Myocyte (in vitro differentiated cells): Measurements from ENCODE around the gene CCDC6. TPM values are rescaled to one million over a fixed set of nuclear protein-coding genes. Genes with fewer than 3 reads are reported as not detected.
A peak's percentile ranks its signal among the peaks of the same experiment; 100 is the strongest.
"Not testable (repeated sequence)": the region's sequence is repeated elsewhere in the genome, so short reads cannot be mapped to it uniquely, and the experiment has no call there.

Experiments used
- DNase-seq: peaks from one replicate; pipeline ENCODE4 v3.0.0-alpha.2; 2012; ENCODE audit warnings: low read depth
- total RNA-seq: library from RNA; depleted of rRNA; stranded (reverse); fragments of >200 nt; gene quantifications from 2 replicates; pipeline ENCODE4 v1.2.3, GENCODE V29; 2014

CCDC6 gene
- total RNA-seq, 1 donor from 2014 or later = 19.4 TPM

- no peak for DNase-seq
Observed at GRCh38 chr10:59905731-59906416, 482 bp downstream of the CCDC6 start.

- peak; percentile 35 for DNase-seq
Observed at GRCh38 chr10:59905066-59905730, 1.2 kb downstream of the CCDC6 start.

DNA sequence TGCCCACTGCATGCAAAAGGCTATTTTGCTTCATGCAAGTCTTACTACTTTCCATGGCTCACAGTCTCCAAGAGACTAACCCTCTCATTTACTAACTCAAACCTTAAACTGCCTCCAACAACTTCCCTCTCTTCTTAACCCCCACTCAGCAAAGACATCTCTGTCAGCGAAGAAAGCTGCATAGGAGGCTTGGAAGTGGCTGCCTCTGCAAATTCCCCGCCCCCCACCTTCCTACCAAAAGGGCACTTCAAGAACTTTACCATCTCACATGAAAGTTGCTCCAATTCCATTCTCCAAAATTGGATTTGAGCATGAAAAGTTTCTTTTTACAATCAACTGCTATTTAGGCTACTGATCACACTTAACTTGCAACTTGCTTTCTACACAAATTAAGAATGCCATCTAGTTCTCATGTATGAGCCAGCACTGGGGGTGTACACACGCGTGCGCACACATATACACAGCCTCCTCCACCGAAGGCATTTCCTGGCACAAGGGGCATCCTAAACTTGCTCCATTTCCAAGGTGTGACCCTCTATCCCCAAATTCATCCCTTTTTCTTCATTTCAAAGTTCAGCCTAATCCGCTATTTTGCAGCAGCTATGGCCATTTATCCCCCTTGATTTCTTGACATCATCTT, 1.8 kb downstream of the CCDC6 start:
- no peak for DNase-seq

- DNase-seq = no peak
Observed at GRCh38 chr10:59903871-59904270, 2.5 kb downstream of the CCDC6 start.

DNA sequence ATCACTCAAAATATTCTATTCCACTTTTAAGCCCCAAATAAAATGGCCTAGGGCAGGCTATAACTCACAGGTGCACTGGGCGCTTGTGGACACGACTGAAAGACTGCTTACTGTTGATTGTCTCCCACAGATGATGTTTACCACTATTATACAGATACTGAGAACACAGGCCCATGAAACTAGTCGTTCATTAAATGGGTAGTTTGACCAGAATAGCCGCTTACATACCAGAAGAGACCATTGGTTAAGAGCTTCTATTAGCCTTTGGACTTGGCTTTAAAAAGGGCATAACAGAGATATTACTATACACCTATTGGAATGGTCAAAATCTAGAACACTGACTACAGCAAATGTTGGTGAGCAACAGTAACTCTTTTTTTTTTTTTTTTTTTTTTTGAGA, 4.3 kb downstream of the CCDC6 start:
- DNase-seq = no peak

GRCh38 chr10:59901470-59901869, 4.9 kb downstream of the CCDC6 start:
- DNase-seq = no peak

DNA sequence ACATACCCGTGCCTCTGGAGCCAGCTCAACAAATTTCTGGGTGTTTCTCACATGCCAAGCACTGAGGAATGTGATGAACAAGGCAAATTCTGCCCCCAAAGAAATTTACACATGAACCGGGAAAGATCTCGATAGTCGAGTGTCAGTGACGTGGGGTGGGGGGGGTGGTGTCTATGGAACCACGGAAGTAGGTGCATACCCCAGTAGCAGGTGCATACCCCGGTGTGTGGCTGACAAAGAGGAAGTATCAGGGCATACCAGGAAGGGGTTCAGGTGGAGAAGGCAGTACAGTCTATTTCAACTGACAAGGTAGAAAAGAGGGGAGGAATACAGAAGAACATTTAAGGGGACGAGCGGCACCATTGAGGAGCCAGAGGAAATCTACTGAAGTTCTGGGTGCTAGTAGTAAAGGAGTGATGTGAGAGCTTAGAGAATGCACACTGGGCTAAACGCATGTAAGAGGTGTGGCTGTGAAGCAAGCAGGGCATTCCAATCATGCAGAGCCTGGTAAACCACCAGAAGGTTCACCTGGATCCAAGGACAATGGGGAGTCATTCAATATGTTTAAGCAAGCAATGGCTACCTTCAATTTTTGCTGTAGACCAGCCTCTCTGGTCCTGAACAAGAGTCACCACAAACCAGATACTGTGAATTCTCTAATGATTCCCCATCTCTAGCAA, 6.2 kb downstream of the CCDC6 start:
- no peak for DNase-seq

DNA sequence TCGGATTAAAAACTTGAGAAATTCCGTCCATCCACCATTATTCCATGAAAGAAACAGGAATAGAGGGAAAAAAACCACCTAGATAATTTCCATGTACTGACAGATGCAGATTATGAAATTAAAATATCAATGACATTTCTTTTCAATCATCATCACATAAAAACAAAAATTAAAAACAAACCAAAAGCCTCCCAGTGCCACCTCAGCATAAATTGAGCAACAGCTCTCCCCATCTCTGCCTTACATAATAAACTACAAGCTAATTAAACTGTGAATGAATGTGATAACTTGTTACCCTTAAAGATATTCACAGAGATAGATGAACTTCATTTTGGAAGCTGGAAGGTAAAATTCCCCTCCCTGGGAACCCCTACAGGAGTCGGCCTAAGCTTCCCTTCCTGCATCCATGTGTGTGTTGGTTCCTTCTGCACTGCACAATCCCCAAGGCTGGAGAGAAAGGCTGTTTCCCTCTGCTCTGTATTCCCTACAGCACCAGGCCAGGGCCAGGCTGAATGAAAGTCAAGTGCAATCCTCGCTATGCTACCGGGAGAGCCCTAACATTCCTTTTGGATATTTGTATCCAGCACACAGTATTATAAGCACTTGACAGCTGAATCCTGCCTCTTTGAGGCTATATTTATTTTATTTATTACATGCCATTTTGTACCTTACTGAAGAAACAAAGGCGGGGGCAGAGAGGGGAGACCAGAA, 8.1 kb downstream of the CCDC6 start:
- peak; percentile 36 for DNase-seq

DNA sequence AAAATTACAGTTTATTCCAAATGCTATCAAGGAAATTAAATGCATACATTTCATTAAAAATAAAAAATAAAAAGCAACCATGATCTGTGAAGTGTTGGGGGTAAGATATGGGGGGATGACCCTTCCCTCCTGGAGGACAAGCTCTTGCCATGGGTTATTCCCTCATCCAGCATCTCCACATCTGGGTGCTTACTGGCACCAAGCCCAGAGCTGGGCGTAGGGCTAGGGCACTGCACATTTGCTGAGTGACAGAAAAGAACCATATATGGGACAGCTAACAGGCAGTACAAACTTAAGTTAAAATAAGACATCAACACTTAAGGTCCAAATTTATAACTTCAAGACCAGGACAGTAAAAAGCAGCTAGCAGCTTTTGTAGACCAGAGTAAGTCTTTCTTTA, 10.2 kb downstream of the CCDC6 start:
- no peak for DNase-seq

DNA sequence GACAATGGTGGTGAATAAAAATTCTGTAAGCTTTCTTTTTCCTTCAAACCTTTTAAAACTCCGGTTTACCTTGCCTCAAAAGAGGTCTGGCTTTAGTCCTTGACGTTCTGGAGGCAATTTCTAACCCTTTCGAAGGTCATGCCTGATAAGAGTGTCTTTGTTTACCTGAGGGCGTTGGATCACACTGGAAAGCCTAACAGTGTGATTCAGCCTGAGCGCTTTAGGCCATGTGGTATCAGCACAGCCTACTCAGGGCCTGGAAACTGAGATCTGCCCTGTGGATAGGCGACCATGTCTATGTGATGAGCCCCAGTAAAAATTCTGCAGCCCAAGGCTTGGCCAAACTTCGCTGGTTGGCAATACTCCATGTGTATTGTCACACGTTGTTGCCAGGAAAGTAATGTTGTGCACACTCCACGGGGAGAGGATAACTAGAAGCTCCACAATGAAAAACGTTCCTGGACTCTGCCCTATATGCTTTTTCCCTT, 10.7 kb downstream of the CCDC6 start:
- no peak for DNase-seq

DNA sequence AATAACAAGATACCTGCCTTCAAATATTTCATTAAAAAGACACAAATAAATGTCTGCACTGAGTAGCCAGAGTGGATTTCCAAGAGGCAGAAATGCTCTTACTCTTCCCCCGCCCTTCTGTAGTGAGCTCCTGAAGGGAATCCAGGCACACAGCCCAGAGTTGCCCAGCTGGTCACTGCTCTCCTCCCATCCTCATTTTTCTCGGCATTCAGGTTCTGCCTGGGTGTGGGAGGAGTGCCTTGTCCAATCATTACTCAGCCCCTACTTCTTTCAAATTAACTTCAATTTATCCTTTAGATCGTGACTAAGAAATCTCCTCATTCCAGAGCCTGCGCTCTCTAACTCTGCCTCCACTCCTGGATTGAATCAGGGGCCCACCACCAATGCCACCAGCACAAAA, 12.2 kb downstream of the CCDC6 start:
- DNase-seq = peak; percentile 74

GRCh38 chr10:59892697-59893096, 13.7 kb downstream of the CCDC6 start:
- DNase-seq = no peak

DNA sequence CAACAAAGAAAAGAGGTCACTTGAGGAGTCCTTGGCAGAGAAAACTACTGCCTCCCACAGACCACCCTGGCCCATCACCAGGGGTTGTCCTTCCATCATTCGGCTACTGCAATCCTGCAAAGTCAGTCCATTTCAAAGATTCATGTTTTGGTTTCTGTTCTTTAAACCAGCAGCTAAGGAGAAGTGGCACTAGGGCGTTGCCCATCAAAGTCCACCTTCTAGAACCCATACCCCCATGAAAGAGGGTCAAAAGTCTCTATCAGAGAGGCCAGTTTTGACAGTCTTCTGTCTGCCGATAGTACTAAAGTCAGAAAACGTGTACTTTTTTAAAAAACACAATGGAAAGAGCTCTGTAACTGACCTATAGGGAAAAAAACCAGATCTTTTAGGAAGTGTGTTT, 14.4 kb downstream of the CCDC6 start:
- no peak for DNase-seq

DNA sequence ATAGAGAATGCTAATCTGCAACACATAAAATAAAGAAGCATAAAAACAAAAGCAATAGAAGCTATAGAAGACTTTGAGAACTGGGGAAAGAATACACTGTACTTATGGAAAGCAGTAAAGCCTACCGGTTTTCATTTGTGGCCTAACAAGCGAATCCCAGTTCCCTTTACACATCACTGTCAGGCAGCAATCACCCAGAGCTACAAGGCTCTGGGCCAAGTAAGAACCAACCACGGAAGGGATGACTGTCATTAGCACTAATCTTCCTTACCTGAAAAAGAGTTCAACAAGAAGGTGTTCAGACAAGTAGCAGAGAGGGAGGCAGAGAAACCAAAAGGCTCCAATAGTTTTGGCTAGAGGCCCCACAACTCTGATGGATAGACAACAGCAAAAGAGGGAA, 15.0 kb downstream of the CCDC6 start:
- no peak for DNase-seq

DNA sequence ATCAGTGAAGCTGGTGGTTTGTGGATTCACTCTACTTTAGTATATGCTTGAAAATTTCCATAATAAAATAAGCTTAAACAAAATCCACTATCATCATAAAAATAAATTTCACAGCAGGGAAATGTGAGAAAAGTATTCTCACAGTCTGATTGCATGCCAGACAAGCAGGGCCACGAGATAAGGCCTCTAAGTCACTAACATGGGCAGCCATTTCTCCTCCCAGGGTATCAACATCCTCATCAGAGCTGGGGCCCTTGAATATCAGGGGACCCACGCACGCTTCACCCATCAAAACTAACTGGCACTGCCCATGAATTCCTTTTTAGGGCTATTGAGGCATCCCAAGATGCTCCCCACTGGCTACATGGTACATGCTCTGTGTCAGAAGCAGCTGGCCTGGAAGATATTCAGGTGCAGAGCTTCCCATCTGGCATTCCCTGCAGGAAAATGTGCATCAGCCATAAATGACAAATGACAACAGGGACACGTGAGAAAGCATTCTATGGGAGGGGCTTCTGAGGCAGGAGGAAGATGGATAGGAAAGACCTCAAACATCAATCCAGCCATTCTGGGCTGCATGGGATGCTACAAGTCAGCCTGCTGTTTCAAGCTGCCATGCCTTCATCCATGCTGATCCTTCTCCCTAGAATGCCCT, 17.4 kb downstream of the CCDC6 start:
- no peak for DNase-seq

GRCh38 chr10:59887972-59888640, 18.2 kb downstream of the CCDC6 start:
- no peak for DNase-seq

DNA sequence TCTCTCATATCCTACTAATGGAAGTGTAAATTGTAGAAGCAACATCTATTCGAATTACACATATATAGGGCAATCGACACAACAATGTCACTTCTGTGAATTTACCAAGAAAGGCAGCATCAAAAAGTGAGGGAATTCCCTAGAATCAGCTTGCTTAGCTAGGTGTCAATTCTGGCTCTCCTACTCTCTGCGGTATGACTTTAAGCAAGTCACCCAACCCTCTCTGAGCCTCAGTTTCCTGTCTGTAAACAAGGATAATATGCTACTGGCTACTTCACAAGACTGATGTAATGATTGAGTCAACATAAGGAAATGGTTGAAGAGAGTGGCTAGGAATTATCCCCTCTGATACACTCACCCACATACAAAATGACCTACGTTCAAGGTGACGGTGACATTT, 19.4 kb downstream of the CCDC6 start:
- DNase-seq = no peak

- DNase-seq = no peak
Observed at GRCh38 chr10:59885430-59886134, 20.8 kb downstream of the CCDC6 start.

DNA sequence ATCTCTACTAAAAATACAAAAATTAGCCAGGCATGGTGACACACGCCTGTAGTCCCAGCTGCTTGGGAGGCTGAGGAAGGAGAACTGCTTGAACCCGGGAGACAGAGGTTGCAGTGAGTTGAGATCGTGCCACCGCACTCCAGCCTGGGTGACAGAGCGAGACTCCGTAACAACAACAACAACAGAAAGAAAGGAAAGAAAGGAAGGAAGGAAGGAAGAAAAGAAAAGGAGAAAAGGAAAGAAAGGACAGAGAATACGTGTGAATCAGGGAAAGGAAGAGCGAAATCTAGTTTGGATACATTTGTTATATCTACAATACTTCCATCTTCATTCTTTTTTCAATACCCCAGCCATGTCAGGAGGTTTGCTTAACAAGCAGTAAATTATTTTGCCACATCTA, 21.5 kb downstream of the CCDC6 start:
- DNase-seq = not testable (repeated sequence)

GRCh38 chr10:59881640-59882039, 24.7 kb downstream of the CCDC6 start:
- no peak for DNase-seq
